Skin epidermis (tissue), 12 donors: ENCODE measurements around the gene USP46.

ENCODE experiments used
- H3K27ac ChIP-seq, 21 experiments: fragments of 200-600 bp; sonication (generic) in 11 of 21; one replicate each; pipeline ENCODE4 v1.5.0; 2020; ENCODE audit warnings: mild to moderate bottlenecking in 3 of 21, inconsistent platforms in 2 of 21, moderate library complexity in 2 of 21
- H3K4me3 ChIP-seq, 7 experiments: fragments of 200-600 bp; sonication (generic) in 2 of 7; one replicate each; pipeline ENCODE4 v1.5.0; 2020; ENCODE audit warnings: inconsistent platforms in 2 of 7, mild to moderate bottlenecking in 2 of 7, moderate library complexity in 1 of 7

USP46 gene

DNA sequence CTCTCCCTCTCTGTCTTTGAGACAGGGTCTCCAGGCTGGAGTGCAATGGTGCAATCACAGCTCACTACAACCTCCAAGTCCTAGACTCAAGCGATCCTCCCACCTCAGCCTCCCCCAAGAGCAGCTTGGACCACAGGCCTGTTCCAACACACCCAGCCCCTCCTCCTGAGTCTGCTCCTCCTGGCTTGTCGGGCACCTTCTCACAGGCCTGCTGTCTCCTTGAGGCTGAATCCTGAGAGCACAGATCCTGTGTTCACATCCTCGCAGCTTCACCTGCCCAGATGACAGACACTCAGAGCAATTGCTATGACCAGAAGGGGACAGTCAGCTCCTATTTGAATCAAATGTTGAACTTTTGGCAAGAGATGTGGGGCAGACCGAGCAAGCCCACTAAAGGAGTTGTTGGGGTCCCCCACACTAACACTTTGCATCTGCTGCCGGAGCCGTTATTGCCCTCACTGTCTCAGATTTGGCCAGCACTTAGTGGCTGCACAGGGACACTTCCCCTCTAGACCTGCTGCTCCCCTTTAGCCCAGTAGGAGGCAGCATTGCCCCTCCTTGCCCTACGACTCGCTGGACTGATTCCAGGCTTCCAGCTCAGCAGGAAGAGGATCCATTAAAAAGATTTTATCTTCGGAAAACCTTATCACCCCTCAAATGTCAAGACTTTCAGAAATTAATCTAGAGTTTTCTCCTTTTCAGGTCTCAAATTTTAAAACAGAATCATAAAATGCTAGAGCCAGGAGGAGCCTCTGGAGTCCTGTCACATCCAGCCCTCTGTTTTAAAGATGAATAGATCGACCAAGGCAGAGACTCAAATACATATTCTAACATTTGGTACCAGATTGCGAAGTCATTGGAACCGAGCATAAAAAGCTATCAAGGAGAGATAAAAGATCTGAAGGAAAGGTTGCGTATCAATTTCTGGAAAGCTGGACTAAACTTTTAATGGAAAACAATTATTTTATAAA lies 113.7 kb downstream of the USP46 start:
- H3K27ac ChIP-seq: no peak overlapping the region
- H3K4me3 ChIP-seq: no peak overlapping the region
